ENCODE data around the gene KRTAP4-1.

DNA sequence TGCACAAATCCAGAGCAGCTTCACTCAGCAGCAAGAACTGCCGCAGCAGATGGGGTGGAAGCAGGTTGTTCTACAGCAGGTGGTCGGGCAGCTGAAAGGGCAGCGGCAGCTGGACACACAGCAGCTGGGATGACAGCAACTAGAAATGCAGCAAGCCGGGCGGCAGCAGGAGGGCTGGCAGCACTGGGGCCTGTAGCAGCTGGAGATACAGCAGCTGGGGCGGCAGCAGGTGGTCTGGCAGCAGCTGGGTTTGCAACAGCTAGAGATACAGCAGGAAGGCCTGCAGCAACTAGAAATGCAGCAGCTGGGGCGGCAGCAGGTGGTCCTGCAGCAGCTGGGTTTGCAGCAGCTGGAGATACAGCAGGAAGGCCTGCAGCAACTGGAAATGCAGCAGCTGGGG is 17.1 kb downstream of the KRTAP4-1 start:
- TF ChIP-seq CTCF (IDR thresholded peaks at IDR 0.05; ENCODE audit: poor library complexity) (no peak), EZH2phosphoT487 (IDR thresholded peaks at IDR 0.05; ENCODE audit: low read depth, severe bottlenecking, unreplicated experiment) (no peak), EZH2 (IDR thresholded peaks at IDR 0.05; ENCODE audit: borderline replicate concordance) (no peak)
